Measurements from ENCODE around the gene CCNK.

DNA sequence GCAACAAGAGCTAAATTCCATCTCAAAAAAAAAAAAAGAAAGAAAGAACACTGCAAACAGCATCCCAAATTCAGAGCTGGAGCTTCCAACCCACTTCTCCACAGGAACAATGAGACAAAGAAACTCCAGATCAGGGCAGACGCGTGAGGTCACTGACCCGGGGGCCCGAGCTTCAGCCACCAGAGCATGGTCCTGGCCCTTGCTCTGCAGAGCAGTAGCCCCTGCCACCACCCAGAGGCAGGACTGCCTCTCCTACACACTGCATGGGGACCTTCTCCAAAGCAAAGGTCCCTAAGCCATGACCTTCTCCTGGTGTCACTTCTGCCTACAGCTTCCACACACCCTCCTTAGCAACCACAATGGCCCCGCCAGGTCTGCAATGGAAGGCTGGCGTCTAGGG is 53.1 kb downstream of the CCNK start:
- TF ChIP-seq, protein P1, sequence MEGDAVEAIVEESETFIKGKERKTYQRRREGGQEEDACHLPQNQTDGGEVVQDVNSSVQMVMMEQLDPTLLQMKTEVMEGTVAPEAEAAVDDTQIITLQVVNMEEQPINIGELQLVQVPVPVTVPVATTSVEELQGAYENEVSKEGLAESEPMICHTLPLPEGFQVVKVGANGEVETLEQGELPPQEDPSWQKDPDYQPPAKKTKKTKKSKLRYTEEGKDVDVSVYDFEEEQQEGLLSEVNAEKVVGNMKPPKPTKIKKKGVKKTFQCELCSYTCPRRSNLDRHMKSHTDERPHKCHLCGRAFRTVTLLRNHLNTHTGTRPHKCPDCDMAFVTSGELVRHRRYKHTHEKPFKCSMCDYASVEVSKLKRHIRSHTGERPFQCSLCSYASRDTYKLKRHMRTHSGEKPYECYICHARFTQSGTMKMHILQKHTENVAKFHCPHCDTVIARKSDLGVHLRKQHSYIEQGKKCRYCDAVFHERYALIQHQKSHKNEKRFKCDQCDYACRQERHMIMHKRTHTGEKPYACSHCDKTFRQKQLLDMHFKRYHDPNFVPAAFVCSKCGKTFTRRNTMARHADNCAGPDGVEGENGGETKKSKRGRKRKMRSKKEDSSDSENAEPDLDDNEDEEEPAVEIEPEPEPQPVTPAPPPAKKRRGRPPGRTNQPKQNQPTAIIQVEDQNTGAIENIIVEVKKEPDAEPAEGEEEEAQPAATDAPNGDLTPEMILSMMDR (conservative IDR thresholded peaks at IDR 0.05): no peak
- TF ChIP-seq ZFX (IDR thresholded peaks at IDR 0.05): no peak

Data from C4-2B (cell line).